ENCODE results near the gene DNAI7.

The DNAI7 gene

DNA sequence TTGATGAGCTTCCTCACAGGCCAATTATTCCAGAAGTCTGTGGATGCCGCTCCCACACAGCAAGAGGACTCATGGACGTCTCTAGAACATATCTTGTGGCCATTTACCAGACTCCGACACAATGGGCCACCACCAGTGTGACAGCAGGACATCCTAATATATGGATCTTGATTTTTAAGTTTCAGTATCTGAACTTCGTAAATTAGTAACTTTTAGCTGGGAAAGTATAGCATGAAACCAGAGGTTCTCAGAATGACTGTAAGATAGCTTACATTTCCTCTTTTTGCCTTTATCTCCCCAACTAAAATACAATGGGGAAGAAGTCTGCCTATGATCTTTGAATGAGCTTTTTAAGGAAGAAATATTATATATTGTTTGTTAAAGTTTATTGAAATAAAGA, 87.0 kb downstream of the DNAI7 start:
- DNase-seq (ENCODE audit: low read depth, low spot score) = no peak
- no peak overlapping the region for H3K27ac ChIP-seq

DNA sequence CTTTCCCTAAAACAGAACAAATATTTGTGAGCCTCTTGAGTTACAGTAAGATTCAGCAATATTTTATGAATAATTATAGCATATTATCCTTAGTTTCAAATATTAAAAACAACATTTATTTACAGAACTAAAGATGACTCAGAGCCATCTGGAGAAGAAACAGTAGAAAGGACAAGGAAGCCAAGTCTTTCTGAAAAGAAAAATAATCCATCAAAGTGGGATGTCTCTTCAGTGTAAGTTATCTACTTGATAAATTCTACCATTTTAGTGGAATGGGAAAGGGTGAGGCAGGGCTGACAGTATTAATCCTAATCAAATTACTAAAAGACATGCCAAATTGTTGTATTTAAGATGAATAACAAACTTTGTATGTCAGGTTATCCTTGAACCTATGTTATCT, 88.1 kb downstream of the DNAI7 start:
- H3K27ac ChIP-seq = no peak overlapping the region
- no peak for DNase-seq (ENCODE audit: low read depth, low spot score)

DNA sequence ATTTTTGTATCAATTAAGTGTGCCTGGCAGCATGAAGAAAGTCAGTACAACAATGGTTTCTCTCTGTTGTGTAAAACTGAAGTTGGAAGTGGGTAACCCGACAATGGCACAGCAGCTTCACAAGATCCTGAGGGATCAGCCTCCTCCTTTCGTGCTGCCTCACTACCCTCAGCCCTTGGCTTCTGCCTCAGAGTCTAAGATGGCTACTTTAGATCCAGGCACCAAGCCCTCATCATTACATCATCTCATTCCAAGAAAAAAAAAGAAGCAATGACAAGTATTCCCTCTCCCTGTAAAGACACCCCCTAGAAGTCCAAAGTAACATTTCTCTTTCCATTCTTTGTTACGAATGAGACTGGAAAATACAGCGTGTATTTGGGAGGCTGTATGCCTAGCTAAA, 92.6 kb downstream of the DNAI7 start:
- H3K27ac ChIP-seq = no peak overlapping the region
- no peak for DNase-seq (ENCODE audit: low read depth, low spot score)

DNA sequence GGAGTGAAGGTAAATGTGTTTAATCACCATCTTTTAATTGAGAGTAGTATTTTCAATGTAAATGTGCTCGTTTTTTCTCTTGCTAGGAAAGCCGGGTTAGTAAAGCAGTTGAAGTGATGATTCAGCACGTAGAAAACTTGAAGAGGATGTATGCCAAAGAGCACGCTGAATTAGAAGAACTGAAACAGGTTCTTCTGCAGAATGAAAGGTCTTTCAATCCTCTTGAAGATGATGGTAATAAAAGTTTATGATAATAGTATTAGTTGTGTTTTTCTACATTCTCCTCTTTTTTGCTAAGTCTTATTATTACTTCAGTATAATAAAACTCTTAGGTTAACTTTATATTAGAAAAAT, 93.9 kb downstream of the DNAI7 start:
- DNase-seq (ENCODE audit: low read depth, low spot score) = no peak
- no peak overlapping the region for H3K27ac ChIP-seq

DNA sequence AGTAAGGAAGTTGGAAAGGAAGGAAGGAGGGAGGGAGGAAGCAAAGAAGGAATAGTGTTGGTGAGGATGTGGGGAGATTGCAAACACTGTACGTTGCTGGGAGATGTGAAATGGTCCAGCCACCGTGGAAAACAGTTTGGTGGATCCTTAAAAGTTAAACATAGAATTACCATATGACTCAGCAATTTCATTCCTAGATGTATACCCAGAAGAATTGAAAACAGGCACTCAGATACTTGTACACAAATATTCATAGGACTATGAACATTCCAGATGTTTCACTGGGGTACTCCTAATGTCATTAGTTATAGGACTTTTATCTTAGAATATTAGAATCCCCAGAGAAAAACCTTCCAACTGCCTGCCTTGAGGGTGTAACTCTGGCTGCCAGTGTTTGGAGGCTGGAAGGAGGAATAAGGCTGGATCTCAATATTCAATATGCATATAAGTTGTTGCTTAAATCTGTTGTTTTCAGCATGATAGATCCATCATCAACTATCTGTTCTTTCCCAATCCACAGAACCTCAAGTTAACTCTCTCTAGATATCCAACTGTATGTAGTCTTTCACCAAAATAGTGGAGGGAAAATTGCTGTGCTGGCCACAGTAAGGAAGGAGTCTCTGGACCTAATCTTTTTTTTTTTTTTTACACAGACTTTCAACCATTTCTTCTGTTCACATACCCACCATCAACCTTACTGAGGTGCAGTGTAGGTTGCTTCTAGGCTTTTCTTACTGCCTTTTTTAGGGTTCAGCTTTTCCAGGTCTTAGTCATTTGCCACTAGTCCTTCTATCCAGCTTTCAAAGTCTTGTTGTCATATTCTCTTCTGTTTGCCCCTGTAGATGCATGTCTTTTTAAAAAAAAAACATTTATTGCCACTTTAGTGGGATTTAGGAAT, 94.5 kb downstream of the DNAI7 start:
- H3K27ac ChIP-seq = no peak overlapping the region
- DNase-seq (ENCODE audit: low read depth, low spot score) = no peak

DNA sequence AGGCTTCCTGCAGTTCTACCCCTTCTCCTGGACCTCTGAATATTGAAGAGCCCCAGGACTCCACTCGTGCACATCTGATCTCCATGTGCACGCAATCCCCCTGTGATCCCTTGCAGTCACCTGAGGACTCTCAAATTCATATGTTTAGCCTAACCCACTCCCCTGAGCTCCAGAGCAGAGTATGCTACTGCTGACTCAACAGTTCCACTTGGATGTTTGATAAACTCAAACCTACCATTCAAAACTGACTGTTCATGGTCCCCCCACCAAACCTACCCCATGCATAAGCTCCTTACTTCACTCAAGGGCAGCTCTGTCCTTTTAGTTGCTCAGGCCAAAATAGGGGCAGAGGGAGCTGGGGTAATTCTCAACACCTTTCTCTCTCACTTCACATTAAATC, 96.0 kb downstream of the DNAI7 start:
- no peak for DNase-seq (ENCODE audit: low read depth, low spot score)
- H3K27ac ChIP-seq = no peak overlapping the region

DNA sequence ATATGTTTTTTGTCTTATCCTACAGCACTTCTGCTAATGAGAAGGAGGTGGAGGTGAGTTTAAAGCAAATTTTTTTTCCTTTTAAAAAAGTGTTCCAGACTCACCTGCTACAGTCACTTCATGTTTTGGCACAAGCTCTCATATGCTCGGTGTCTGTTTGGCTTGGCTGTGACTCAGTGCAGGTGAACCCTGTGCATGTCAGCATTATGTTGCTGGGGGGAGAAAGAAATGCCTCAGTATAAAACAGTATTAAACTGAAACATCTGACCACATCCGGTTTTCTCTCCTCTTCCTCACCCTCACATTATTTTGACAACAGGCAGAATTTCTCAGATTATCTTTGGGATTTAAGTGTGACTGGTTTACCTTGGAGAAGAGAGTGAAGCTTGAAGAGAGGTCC, 105.2 kb downstream of the DNAI7 start:
- peak; percentile 37 for DNase-seq (ENCODE audit: low read depth, low spot score)
- H3K27ac ChIP-seq = peak overlapping the region; percentile 37

DNA sequence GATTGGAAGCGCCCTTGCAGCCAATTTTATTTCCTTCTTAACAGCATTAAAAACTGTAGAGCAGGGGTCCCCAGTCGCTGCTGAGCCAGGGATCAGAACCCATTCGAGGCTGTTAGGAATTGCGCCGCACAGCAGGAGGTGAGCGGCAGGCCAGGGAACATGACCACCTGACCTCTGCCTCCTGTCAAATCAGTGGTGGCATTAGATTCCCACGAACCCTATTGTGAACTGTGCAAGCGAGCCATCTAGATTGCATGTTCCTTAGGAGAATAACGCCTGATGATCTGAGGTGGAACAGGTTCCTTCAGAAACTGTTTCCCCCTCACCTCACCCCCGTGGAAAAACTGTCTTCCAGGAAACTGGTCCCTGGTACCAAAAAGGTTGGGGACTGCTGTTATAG, 107.4 kb downstream of the DNAI7 start:
- DNase-seq (ENCODE audit: low read depth, low spot score) = no peak
- no peak overlapping the region for H3K27ac ChIP-seq

DNA sequence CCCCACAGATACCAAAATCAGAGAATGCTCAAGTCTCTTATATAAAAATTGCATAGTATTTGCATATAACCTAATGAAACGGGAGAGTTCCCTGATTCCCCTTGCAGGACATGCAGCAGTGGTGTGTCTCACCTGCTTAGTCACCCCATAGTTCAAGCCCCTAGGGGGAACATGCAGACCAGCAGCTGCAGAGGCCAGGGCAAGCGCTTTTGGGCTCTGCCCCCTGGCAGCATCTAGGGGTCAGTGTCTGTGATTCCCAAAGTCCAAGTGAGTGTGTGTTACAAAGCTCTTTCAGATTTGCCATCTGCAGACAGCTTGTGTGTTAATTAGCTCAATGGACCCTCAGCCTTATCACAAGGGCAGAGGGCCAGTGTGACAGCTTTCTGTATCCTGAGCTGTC, 110.1 kb downstream of the DNAI7 start:
- no peak for DNase-seq (ENCODE audit: low read depth, low spot score)
- no peak overlapping the region for H3K27ac ChIP-seq

DNA sequence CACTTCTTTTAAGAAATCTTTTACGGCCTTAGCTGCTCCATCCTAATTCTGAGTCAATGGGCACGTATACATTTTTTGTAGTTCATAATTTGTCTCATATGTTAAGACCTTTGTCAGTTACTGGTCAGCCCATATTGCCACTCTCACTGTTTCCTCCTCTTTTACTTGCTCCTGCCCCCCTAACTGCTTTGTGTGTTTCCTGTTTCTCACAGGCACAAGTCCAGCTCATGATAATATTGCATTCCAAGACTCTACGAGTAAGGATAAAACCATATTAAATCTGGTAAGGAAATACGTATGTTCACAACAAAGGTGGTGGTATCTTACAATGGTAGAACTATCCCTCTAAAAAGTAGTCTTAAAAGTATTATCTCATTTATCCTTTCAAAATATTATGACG, 111.7 kb downstream of the DNAI7 start:
- no peak for DNase-seq (ENCODE audit: low read depth, low spot score)
- no peak overlapping the region for H3K27ac ChIP-seq

DNA sequence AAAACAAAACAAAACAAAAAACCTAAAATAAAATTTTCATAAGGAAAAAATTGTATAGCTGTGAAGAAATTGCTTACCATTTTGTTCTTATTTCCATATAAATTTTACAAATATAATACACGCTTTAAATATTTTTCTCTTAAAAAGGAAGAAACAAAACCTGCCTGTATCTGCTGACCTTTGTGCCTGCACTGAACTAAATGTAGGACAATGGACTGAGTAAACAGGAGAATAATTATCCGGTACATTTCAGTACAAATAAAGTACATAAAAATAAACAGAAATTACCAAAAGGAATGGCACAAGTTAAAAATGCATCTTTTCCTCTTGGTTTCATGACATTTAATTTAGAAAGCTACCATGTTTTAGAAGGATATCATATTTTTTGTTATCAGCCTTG, 112.3 kb downstream of the DNAI7 start:
- no peak overlapping the region for H3K27ac ChIP-seq
- DNase-seq (ENCODE audit: low read depth, low spot score) = no peak

DNA sequence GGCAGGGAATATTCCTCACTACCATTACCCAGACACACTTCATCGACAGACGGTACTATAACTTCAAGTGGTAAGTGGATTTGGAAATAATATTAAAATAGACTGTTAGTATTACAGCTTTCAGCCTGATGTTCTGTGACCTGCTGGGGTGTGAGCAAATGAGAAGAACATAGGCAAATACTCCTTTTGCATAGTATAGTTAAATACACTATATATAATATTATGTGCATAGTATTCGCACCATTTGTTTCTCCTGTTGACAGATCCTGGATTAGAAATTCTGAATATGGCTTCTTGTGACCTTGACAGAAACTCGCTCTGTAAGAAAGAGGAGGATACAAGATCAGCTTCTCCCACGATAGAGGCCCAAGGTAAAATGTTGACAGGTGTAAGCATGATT, 115.6 kb downstream of the DNAI7 start:
- DNase-seq (ENCODE audit: low read depth, low spot score) = no peak
- no peak overlapping the region for H3K27ac ChIP-seq

DNA sequence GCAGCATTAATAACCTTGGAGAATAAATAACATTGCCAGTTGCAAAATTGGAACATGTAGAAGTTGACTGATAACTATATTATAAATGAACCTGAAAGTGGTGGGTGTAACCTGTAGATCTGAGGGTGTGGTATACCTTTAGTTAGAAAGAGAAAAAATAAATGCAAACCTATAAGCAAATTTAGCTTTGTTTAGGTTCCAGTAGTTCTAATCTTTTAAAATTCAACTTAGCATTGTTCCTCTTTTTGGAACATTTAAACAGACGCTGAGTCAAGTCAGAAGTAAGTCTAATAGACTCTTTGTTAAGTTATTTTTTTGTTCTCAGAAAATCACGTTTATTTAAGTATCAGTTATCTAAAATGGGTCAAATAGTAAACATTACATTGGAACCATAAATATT, 120.0 kb downstream of the DNAI7 start:
- no peak overlapping the region for H3K27ac ChIP-seq
- DNase-seq (ENCODE audit: low read depth, low spot score) = no peak

DNA sequence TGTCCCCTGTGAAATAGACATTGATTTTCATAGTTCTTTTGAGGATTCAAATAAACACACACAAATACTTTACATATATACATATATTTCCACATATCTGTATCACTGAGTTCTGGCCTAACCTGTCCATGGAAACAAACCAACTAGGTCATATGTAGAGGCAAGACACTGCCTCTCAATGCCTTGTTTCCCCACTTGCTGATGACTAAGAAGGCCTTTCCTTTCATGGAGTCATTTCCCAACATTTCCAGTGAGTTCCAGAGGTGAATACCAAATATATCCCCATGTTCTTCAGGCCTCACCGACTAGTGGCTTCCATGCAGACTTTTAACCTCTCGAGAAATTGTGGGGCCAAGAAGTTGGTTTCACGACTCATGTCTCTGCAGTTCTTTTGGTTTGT, 120.8 kb downstream of the DNAI7 start:
- DNase-seq (ENCODE audit: low read depth, low spot score) = no peak
- H3K27ac ChIP-seq = no peak overlapping the region

DNA sequence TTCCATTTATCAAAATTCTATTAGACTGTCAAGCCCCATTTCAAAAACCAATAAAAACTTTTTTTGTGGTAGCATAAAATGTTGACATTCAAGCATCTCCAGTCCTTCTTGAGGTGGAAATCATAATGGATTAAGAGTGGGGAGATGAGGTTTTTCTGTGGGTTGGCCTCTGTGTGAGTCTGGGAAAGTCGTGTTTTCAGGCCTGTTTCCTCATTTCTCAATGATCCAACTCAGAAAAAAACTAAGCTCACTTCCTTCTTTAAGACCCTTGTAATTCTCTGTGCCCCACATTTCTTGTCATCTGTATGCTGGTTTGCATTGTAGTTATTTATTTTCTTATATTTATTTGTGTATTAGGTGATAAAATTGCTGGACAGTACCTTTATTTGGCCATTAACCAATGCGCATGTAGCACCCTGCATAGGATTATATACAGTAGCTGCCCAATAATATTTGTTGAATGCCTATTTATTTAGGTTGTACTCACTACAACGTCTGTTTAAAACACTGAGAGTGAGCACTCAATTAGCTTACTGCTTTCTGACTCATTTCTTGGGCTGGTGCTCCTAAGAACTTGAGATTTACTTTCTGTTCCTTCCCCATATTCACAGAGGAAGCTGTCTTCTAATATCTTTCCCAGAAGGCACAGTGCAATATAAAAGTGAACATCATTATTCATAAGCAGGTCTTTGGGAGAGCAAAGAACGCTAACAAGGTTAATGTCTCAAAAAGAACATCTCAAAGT, 121.9 kb downstream of the DNAI7 start:
- DNase-seq (ENCODE audit: low read depth, low spot score) = no peak

DNA sequence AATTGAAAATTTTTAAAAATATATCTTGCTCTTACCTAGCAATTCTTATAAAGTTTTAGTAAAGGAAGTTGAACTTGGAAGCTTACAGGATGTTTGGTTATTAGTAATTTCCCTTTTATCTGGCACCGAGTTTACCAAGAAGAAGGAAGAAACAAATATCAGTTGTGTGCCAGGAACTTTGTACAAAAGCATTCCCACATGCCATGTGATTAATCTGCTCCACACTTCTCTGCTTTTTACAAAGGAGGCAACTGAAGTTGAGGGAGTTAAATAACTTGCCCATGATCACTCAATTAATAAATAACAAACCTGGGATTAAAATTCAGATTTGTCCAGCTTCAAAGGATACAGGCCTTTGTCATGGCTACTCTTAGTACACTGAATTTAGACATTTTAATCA, 123.6 kb downstream of the DNAI7 start:
- DNase-seq (ENCODE audit: low read depth, low spot score) = no peak
- no peak overlapping the region for H3K27ac ChIP-seq

More for the DNA sequence above, 121.9 kb downstream of the DNAI7 start:
- H3K27ac ChIP-seq = no peak overlapping the region

DNA sequence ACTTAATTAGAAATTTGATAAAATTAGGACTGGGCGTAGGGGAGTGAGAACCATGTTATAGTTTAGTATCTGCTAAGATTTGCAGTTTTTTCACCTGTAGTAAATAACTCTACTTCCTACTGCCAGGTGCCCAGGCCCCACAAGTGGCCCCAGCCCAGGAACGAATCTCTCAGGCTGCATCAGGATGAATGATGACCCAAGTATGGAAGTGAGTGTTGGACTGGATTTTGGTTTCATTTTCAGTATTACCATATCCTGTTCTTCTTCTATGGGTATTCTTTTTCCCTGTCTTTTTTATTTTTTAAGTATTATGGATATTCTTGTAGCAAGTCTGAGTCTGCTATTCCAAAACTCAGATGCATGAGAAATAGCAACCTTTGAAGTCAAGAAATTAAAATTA, 125.7 kb downstream of the DNAI7 start:
- DNase-seq (ENCODE audit: low read depth, low spot score) = no peak
- no peak overlapping the region for H3K27ac ChIP-seq

DNA sequence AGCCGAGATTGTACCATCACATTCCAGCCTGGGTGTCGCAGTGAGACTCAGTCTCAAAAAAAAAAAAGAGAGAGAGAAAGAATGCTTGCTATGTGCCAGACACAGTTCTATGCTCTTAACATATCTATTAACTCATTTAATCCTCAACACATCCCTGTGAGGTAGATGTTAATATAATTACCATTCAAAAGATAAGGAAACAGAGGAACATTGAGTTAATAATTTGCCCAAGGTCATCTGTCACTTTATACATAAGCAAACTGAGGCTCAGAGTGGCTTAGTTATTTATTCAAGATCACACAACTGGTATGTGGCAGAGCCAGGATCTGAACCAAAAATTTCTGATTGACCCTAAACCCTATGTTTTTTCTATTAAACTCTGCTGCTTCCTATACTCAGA, 129.9 kb downstream of the DNAI7 start:
- no peak for DNase-seq (ENCODE audit: low read depth, low spot score)
- H3K27ac ChIP-seq = no peak overlapping the region

DNA sequence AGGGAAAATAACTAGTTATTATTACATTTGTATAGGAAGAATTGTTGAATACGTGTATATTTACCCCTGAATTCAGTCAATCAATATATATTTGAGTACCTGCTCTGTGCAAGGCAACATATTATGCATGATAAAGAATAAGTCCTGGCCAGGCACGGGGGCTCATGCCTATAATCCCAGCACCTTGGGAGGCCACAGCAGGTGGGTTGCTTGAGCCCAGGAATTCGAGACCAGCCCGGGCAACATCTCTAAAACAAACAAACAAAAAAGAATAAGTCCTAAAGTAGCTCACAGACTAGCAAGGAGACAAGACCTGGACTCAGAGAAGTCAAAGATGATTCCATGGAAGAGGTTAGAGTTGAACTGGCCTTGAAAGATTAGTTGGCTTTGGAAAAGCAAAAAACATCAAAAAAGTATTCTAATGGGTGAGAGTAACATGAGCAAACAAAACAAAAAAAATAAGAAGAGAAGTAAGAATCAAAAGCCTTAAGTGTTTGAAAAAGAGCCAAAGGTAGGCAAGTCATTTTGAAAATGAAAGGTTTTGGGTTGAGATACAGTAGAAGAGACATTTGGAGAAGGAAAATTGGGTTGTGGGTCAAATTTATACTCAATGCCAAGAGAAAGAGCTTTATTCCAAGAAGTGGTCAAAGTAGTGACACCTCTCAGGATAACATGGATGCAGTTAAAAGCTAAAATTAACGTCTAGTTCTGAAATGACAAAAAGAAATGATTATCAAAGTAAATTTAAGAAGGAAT, 130.9 kb downstream of the DNAI7 start:
- H3K27ac ChIP-seq = no peak overlapping the region

DNA sequence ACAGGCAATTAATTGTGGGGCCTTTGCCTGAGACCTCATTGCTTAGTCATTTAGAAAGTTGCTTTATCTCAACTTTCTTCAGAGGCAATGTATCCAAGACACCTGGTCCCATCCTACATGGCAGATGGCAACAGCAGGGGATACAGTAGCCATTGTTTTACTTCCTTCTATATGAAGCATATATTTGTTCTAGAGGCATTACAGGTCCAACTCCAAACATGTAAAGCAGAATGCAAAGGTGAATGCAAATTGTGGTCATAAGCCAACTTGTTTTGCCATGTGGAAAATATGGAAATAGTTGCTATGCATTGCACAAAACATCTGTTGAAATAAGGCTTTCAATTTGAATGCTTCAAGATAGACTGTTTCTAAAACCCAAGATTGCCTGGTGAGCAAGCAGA, 136.3 kb downstream of the DNAI7 start:
- H3K27ac ChIP-seq = no peak overlapping the region
- DNase-seq (ENCODE audit: low read depth, low spot score) = no peak

More for the DNA sequence above, 130.9 kb downstream of the DNAI7 start:
- no peak for DNase-seq (ENCODE audit: low read depth, low spot score)
